IMR-90 (cell line): Measurements from ENCODE around the gene UBE2M. TPM values are rescaled to one million over a fixed set of nuclear protein-coding genes. Genes with fewer than 3 reads are reported as not detected.

Source experiments
- ATAC-seq: fragments of 200-7000 bp; cut with Tn5 transposase; 2 replicates; pipeline ENCODE4 v1.9.1; 2020; ENCODE audit warnings: low read depth, mild to moderate bottlenecking, moderate library complexity
- BruUV-seq: library from RNA; stranded (reverse); fragments of 400-500 nt; replicated peaks from 2 replicates; lab custom pipeline; 2021; lab: Mats Ljungman, UMichigan
- CTCF ChIA-PET: fragments of 300-600 bp; formaldehyde crosslinking; extraction: SDS; loops from one replicate; lab custom pipeline; 2021; ENCODE audit warnings: antibody characterized with exemption; lab: Yijun Ruan, JAX
- POLR2A ChIA-PET: fragments of 300-600 bp; sonication (Branson Sonifier 250); formaldehyde crosslinking; loops from one replicate; lab custom pipeline; 2022; ENCODE audit warnings: antibody characterized with exemption; ENCODE audit not compliant: unreplicated experiment; lab: Charles Lee
- DNase-seq: peaks from one replicate; pipeline ENCODE4 v3.0.0; 2013
- H2AFZ ChIP-seq: replicated peaks from 2 replicates; pipeline ENCODE3; 2013; ENCODE audit warnings: low read length, mild to moderate bottlenecking; ENCODE audit not compliant: poor library complexity
- H2AK5ac ChIP-seq: 2 replicates; pipeline ENCODE4 v1.6.1; 2013; ENCODE audit warnings: low read depth, low read length, inconsistent platforms
- H2AK9ac ChIP-seq: replicated peaks from 2 replicates; pipeline ENCODE3; 2013; ENCODE audit warnings: mild to moderate bottlenecking, low read depth, low read length, moderate library complexity; ENCODE audit not compliant: poor library complexity
- H2BK120ac ChIP-seq: 2 replicates; pipeline ENCODE4 v1.6.1; 2013; ENCODE audit warnings: low read depth, low read length, inconsistent platforms
- H2BK15ac ChIP-seq: 3 replicates; pipeline ENCODE4 v1.6.1; 2013; ENCODE audit warnings: low read depth, low read length, inconsistent platforms
- H2BK20ac ChIP-seq: 2 replicates; pipeline ENCODE4 v1.6.1; 2013; ENCODE audit warnings: low read depth, mild to moderate bottlenecking, inconsistent platforms, low read length, moderate library complexity
- H2BK5ac ChIP-seq: 2 replicates; pipeline ENCODE4 v1.6.1; 2013; ENCODE audit warnings: mild to moderate bottlenecking, low read depth, low read length, inconsistent platforms; ENCODE audit not compliant: poor library complexity, severe bottlenecking
- H3K14ac ChIP-seq: replicated peaks from 2 replicates; pipeline ENCODE4 v1.6.1; 2013; ENCODE audit warnings: low read depth, low read length, inconsistent platforms
- H3K18ac ChIP-seq: 2 replicates; pipeline ENCODE4 v1.6.1; 2013; ENCODE audit warnings: low read depth, low read length, control low read depth
- H3K23ac ChIP-seq: 2 replicates; pipeline ENCODE4 v1.6.1; 2013; ENCODE audit warnings: low read depth, low read length, inconsistent platforms
- H3K27ac ChIP-seq: 2 replicates; pipeline ENCODE4 v1.5.1; 2013; ENCODE audit warnings: mild to moderate bottlenecking, control low read depth, low read length; ENCODE audit not compliant: insufficient read depth
- H3K27me3 ChIP-seq: 2 replicates; pipeline ENCODE4 v1.6.1; 2013; ENCODE audit warnings: low read length; ENCODE audit not compliant: control insufficient read depth, insufficient read depth
- H3K36me3 ChIP-seq: 2 replicates; pipeline ENCODE4 v1.6.1; 2013; ENCODE audit warnings: low read length, mixed read lengths; ENCODE audit not compliant: control insufficient read depth, insufficient read depth
- H3K4ac ChIP-seq: 2 replicates; pipeline ENCODE4 v1.6.1; 2013; ENCODE audit warnings: low read depth, low read length, inconsistent platforms
- H3K4me1 ChIP-seq: 2 replicates; pipeline ENCODE4 v1.6.1; 2013; ENCODE audit warnings: low read length, mixed read lengths; ENCODE audit not compliant: control insufficient read depth, insufficient read depth
- H3K4me2 ChIP-seq: 2 replicates; pipeline ENCODE4 v1.6.1; 2013; ENCODE audit warnings: low read depth, mild to moderate bottlenecking, control low read depth, low read length, moderate library complexity
- H3K4me3 ChIP-seq: 2 replicates; pipeline ENCODE4 v1.5.1; 2013; ENCODE audit warnings: low read depth, mild to moderate bottlenecking, control low read depth, low read length, moderate library complexity; ENCODE audit not compliant: insufficient read depth
- H3K56ac ChIP-seq: 2 replicates; pipeline ENCODE4 v1.6.1; 2013; ENCODE audit warnings: low read length, inconsistent platforms; ENCODE audit not compliant: insufficient read depth; ENCODE audit errors: extremely low read depth
- H3K79me1 ChIP-seq, 2 experiments: 2 replicates each; pipeline ENCODE4 v1.6.1; 2013; ENCODE audit warnings: low read length in 2 of 2, inconsistent platforms in 1 of 2, low read depth in 1 of 2
- H3K9ac ChIP-seq: 2 replicates; pipeline ENCODE4 v1.6.1; 2013; ENCODE audit warnings: low read depth, low read length, control low read depth
- H3K9me1 ChIP-seq: 2 replicates; pipeline ENCODE4 v1.6.1; 2013; ENCODE audit warnings: low read length, inconsistent platforms; ENCODE audit not compliant: insufficient read depth
- H3K9me3 ChIP-seq: 2 replicates; pipeline ENCODE4 v1.6.1; 2013; ENCODE audit warnings: low read length; ENCODE audit not compliant: control insufficient read depth, insufficient read depth
- H4K20me1 ChIP-seq: 2 replicates; pipeline ENCODE4 v1.6.1; 2013; ENCODE audit warnings: low read length, inconsistent platforms; ENCODE audit not compliant: insufficient read depth
- H4K5ac ChIP-seq: 2 replicates; pipeline ENCODE4 v1.6.1; 2013; ENCODE audit warnings: mild to moderate bottlenecking, low read depth, low read length, control low read depth
- H4K8ac ChIP-seq, 2 experiments: 2 replicates each; pipeline ENCODE4 v1.6.1; 2013; ENCODE audit warnings: low read depth in 2 of 2, low read length in 2 of 2, control low read depth in 1 of 2, inconsistent platforms in 1 of 2
- H4K91ac ChIP-seq: 2 replicates; pipeline ENCODE4 v1.6.1; 2013; ENCODE audit warnings: low read depth, low read length, inconsistent platforms; ENCODE audit not compliant: insufficient read depth
- BHLHE40 ChIP-seq: fragments of 150-350 bp; IDR thresholded peaks from 2 replicates; pipeline ENCODE4 v1.6.1; 2016; ENCODE audit warnings: mild to moderate bottlenecking, low read depth, low read length
- CTCF ChIP-seq: conservative IDR thresholded peaks from 2 replicates; pipeline ENCODE4 v1.5.1; 2012; ENCODE audit warnings: mild to moderate bottlenecking, low read depth, low read length, improper control_type of control experiment
- ELK1 ChIP-seq: fragments of 150-350 bp; IDR thresholded peaks from 2 replicates; pipeline ENCODE4 v1.6.1; 2016; ENCODE audit warnings: low read depth, mild to moderate bottlenecking, low read length, moderate library complexity, borderline replicate concordance
- MAFK ChIP-seq: IDR thresholded peaks from 2 replicates; pipeline ENCODE4 v1.6.1; 2012; ENCODE audit warnings: low read depth, low read length, improper control_type of control experiment
- NFE2L2 ChIP-seq: fragments of 150-350 bp; IDR thresholded peaks from 2 replicates; pipeline ENCODE4 v1.6.1; 2016; ENCODE audit warnings: low read depth, mild to moderate bottlenecking, low read length
- RAD21 ChIP-seq: IDR thresholded peaks from 2 replicates; pipeline ENCODE4 v1.6.1; 2012; ENCODE audit warnings: low read length, improper control_type of control experiment
- RCOR1 ChIP-seq: IDR thresholded peaks from 2 replicates; pipeline ENCODE4 v1.6.1; 2012; ENCODE audit warnings: mild to moderate bottlenecking, low read length, improper control_type of control experiment; ENCODE audit not compliant: insufficient replicate concordance
- USF2 ChIP-seq: fragments of 150-350 bp; IDR thresholded peaks from 2 replicates; pipeline ENCODE4 v1.6.1; 2017; ENCODE audit warnings: mild to moderate bottlenecking, antibody characterized with exemption, low read length, low read depth
- WGBS, 2 experiments: methylation state at CpG; one replicate each; pipeline versions ENCODE4 v1.1.5 to v1.1.7; 2013; ENCODE audit warnings: missing lambda C conversion rate in 2 of 2; ENCODE audit not compliant: insufficient read length in 1 of 2; ENCODE audit errors: extremely low coverage in 2 of 2; 5-methylcytosine and 5-hydroxymethylcytosine counted together
- dilution Hi-C: fragments of 300-500 bp; cut with HindIII; formaldehyde crosslinking; loops from one replicate; pipeline ENCODE4 v1.14.3; 2018; ENCODE audit warnings: low sequenced_read_pairs; ENCODE audit not compliant: unreplicated experiment
- in situ Hi-C: fragments of 300-500 bp; cut with MboI; formaldehyde crosslinking; loops from 3 replicates; pipeline ENCODE4 v1.14.3; 2019; ENCODE audit warnings: low sequenced_read_pairs, inconsistent platforms, mixed read lengths
- intact Hi-C: fragments of 100-400 bp; cut with micrococcal nuclease; formaldehyde crosslinking; loops from 2 replicates; pipeline ENCODE4 v1.10.0; 2022
- polyA plus RNA-seq, 3 experiments: library from polyadenylated mRNA; depleted of rRNA; stranded (reverse); fragments of >200 nt; gene quantifications; 2 replicates each; pipeline ENCODE4 v1.2.3, GENCODE V29; 2012; ENCODE audit warnings: low replicate concordance in 1 of 3
- total RNA-seq: library from RNA; depleted of rRNA; stranded (reverse); fragments of >200 nt; gene quantifications from 2 replicates; pipeline ENCODE4 v1.2.3, GENCODE V29; 2012

UBE2M gene
- total and polyA plus RNA-seq, 2 of the 4 experiments (the other 2 are of a cell fraction): 55.9 to 66.6 TPM

- no peak for TF ChIP-seq CTCF
These were observed 27.8 kb upstream of the UBE2M start (continued) for GRCh38 chr19:58586133-58586765.

GRCh38 chr19:58585442-58586132 is 27.2 kb upstream of the UBE2M start:
- in situ Hi-C loops: no loop called here
- Histone ChIP-seq H3K4me2 (no peak overlapping the region), H2AFZ (no peak overlapping the region), H3K18ac (peak overlapping the region; percentile 28), H3K9me3 (no peaks in the 10 kb centered on the region), H2AK9ac (no peak overlapping the region), H3K27ac (peak overlapping the region; percentile 77; the same call in 1 of the 2 replicates), H3K9ac (no peak overlapping the region), H3K14ac (peak overlapping the region; percentile 60), H4K8ac (peak overlapping the region in 1 of 2 experiments; percentile 63; a peak in 2 of 4 replicates), H2AK5ac (peak overlapping the region; percentile 95; the same call in 1 of the 2 replicates), H3K79me1 (peaks cover 12 to 56% of the 10 kb centered on the region in 2 experiments), H3K56ac (no peak overlapping the region), H2BK20ac (peak overlapping the region; percentile 74; the same call in 1 of the 2 replicates), H3K27me3 (no peaks in the 10 kb centered on the region), H3K9me1 (peaks cover 26% of the 10 kb centered on the region), H3K23ac (peak overlapping the region; percentile 44), H4K20me1 (peaks cover 19% of the 10 kb centered on the region), H4K91ac (peak overlapping the region; percentile 73), H3K4ac (peak overlapping the region; percentile 71), H2BK5ac (peak overlapping the region; percentile 88), H3K36me3 (peaks cover 13% of the 10 kb centered on the region), H3K4me3 (no peak overlapping the region), H2BK120ac (peak overlapping the region; percentile 71), H2BK15ac (peak overlapping the region; percentile 43; the same call in 2 of the 3 replicates), H4K5ac (peak overlapping the region; percentile 9; the same call in 1 of the 2 replicates), H3K4me1 (peaks cover 19% of the 10 kb centered on the region)
- CTCF ChIA-PET: no interaction called here
- BruUV-seq: no TSS peak
- DNase-seq (peak; percentile 28), ATAC-seq (no peak)
- POLR2A ChIA-PET: no interaction called here
- intact Hi-C loops: no loop called here
- 89% methylated on average over 4 of the region's 6 CpGs; no CpG with 5 or more reads in 1 of the 2 experiments for WGBS, 2 experiments
- dilution Hi-C loops: no loop called here
- TF ChIP-seq ELK1: no peak
- no peak for TF ChIP-seq BHLHE40
- TF ChIP-seq MAFK: no peak
- no peak for TF ChIP-seq NFE2L2
- TF ChIP-seq RAD21: no peak
- TF ChIP-seq USF2: no peak
- no peak for TF ChIP-seq RCOR1
